HG02678 (cell line): ENCODE data around the gene KLHDC4.
"Not testable (repeated sequence)": the region's sequence is repeated elsewhere in the genome, so short reads cannot be mapped to it uniquely, and the experiment has no call there.

ENCODE experiments used
- ATAC-seq: cut with Tn5 transposase; IDR thresholded peaks from one replicate; pipeline ENCODE4 v1.9.1; 2021; ENCODE audit warnings: mild to moderate bottlenecking, moderate library complexity; ENCODE audit not compliant: unreplicated experiment

KLHDC4 gene

GRCh38 chr16:87686697-87687096 lies 79.1 kb downstream of the KLHDC4 start:
- no peak for ATAC-seq

- no peak for ATAC-seq
These were observed 80.0 kb downstream of the KLHDC4 start for GRCh38 chr16:87685766-87686165.

GRCh38 chr16:87685405-87685755 lies 80.4 kb downstream of the KLHDC4 start:
- ATAC-seq = no peak

GRCh38 chr16:87684711-87685404 lies 80.9 kb downstream of the KLHDC4 start:
- ATAC-seq = no peak

GRCh38 chr16:87684106-87684677 lies 81.6 kb downstream of the KLHDC4 start:
- ATAC-seq = no peak

- no peak for ATAC-seq
These were observed 82.9 kb downstream of the KLHDC4 start for GRCh38 chr16:87682852-87683399.

GRCh38 chr16:87681981-87682570 lies 83.7 kb downstream of the KLHDC4 start:
- ATAC-seq = no peak

- ATAC-seq = not testable (repeated sequence)
These were observed 84.7 kb downstream of the KLHDC4 start for GRCh38 chr16:87681051-87681602.

GRCh38 chr16:87680272-87680644 lies 85.5 kb downstream of the KLHDC4 start:
- no peak for ATAC-seq

GRCh38 chr16:87679593-87680271 lies 86.1 kb downstream of the KLHDC4 start:
- no peak for ATAC-seq

- no peak for ATAC-seq
These were observed 87.2 kb downstream of the KLHDC4 start for GRCh38 chr16:87678618-87679017.

- no peak for ATAC-seq
These were observed 88.0 kb downstream of the KLHDC4 start for GRCh38 chr16:87677830-87678229.

GRCh38 chr16:87675111-87675719 lies 90.6 kb downstream of the KLHDC4 start:
- ATAC-seq = no peak

- no peak for ATAC-seq
These were observed 91.4 kb downstream of the KLHDC4 start for GRCh38 chr16:87674419-87674818.

- ATAC-seq = no peak
These were observed 94.0 kb downstream of the KLHDC4 start for GRCh38 chr16:87671715-87672270.

- ATAC-seq = no peak
These were observed 94.6 kb downstream of the KLHDC4 start for GRCh38 chr16:87671221-87671620.

- no peak for ATAC-seq
These were observed 96.1 kb downstream of the KLHDC4 start for GRCh38 chr16:87669672-87670071.

- no peak for ATAC-seq
These were observed 97.8 kb downstream of the KLHDC4 start for GRCh38 chr16:87667946-87668345.

- ATAC-seq = no peak
These were observed 98.3 kb downstream of the KLHDC4 start for GRCh38 chr16:87667443-87667842.

GRCh38 chr16:87666919-87667318 lies 98.9 kb downstream of the KLHDC4 start:
- no peak for ATAC-seq

GRCh38 chr16:87665193-87665592 lies 100.6 kb downstream of the KLHDC4 start:
- no peak for ATAC-seq
